ENCODE measurements around the gene RPS6KA5.

DNA sequence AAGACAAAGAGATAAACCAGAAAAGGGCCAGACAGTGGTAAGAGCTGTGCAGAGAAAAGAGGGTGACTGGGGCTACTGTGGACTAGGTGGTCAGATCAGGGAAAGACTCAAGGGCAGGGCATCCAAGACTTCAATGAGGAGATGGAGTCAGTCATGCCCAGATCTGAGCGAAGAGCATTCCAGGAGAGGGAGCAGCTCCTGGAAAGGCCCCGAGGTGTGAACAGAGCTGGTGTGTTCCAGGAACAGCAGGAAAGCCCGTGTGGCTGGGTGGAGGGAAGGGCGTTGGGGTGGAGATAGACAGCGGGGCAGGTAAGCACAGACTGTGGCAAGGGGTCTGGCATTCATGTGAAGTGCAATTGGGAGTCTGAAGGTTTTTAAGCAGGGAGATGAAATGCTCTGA is 261.0 kb downstream of the RPS6KA5 start:
- no peak for TF ChIP-seq CTCF (IDR thresholded peaks at IDR 0.05)
- TF ChIP-seq ZFX (IDR thresholded peaks at IDR 0.05; ENCODE audit: borderline replicate concordance), result no peak
